GM12891 (cell line): ENCODE results near the gene PRMT9.

Source experiments
- DNase-seq: peaks from one replicate; pipeline ENCODE4 v3.0.0; 2011; ENCODE audit warnings: low spot score; ENCODE audit not compliant: insufficient read length
- FAIRE-seq: peaks from 2 replicates; lab custom pipeline; 2011; peaks lifted over from hg19 to GRCh38; lab: Jason Lieb, UNC
- PAX5 ChIP-seq: IDR thresholded peaks from 2 replicates; pipeline ENCODE4 v1.6.1; 2011; ENCODE audit warnings: low read length, moderate library complexity, mild to moderate bottlenecking; ENCODE audit not compliant: insufficient read depth, severe bottlenecking
- POLR2A ChIP-seq: IDR thresholded peaks from 2 replicates; pipeline ENCODE4 v1.6.1; 2011; ENCODE audit warnings: low read depth, low read length, control low read depth
- POLR2AphosphoS5 ChIP-seq: IDR thresholded peaks from 2 replicates; pipeline ENCODE4 v1.6.1; 2011; ENCODE audit warnings: low read depth, low read length, control low read depth
- POU2F2 ChIP-seq: IDR thresholded peaks from 2 replicates; pipeline ENCODE4 v1.6.1; 2011; ENCODE audit warnings: low read depth, mild to moderate bottlenecking, control low read depth, low read length, moderate library complexity
- SPI1 ChIP-seq: IDR thresholded peaks from 2 replicates; pipeline ENCODE4 v1.6.1; 2011; ENCODE audit warnings: low read depth, low read length, control low read depth
- TAF1 ChIP-seq: IDR thresholded peaks from 2 replicates; pipeline ENCODE4 v1.6.1; 2011; ENCODE audit warnings: low read depth, low read length, control low read depth

The PRMT9 gene

DNA sequence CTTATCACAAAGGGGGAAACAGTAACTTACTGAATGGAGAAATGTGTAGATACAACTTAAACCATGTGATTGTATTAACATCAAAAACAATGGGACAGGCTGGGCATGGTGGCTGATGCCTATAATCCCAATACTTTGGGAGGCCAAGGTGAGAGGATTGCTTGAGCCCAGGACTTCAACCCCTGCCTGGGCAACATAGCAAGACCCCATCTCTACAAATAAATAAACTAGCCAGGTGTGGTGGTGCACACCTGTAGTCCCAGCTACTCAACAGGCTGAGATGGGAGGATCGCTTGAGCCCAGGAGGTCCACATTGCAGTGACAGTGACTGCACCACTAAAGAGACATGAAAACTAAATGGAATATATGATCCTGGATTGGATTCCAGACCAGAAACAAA, 40.3 kb downstream of the PRMT9 start:
- DNase-seq (no peak), FAIRE-seq (no peak)
- TF ChIP-seq SPI1 (no peak), PAX5 (no peak), TAF1 (no peak), POU2F2 (no peak), POLR2A (no peak), POLR2AphosphoS5 (no peak)

DNA sequence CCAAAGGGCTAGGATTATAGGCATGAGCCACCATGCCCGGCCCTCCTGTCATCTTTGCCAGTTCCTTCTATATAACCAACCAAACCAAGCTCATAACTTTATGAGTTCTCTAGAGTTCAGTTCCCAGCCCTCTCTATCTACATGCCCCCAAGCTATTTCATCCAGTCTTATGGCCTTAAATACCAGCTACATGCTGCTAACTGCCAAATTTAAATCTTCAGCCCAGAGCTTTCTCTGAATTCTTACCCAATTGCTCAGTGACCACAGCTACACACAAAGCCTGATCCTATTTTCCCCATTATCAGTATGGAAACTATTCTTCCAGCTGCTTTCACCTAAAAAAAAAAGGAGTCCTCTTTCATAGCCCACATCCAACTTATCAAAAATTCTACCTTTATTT, 43.6 kb downstream of the PRMT9 start:
- TF ChIP-seq TAF1: no peak
- FAIRE-seq (no peak), DNase-seq (no peak)

DNA sequence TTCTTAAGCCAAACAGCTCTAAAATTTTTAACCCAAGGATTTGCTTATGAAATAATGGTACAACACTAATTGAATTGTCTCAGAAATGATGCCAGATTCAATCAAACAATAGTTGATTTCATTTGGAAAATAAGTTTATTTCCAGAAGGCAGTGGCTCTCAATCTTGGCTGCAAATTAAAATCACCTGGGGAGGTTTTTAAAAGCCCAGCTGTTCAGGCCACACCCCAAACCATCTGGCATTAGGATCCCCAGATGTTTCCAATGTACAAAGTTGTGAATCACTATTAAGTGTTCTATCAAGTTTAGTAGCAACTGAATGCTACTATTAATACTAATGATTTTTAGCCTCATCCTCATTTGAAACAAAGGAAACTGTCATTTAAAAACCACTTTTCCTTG, 44.6 kb downstream of the PRMT9 start:
- FAIRE-seq (no peak), DNase-seq (no peak)
- TF ChIP-seq TAF1: no peak

DNA sequence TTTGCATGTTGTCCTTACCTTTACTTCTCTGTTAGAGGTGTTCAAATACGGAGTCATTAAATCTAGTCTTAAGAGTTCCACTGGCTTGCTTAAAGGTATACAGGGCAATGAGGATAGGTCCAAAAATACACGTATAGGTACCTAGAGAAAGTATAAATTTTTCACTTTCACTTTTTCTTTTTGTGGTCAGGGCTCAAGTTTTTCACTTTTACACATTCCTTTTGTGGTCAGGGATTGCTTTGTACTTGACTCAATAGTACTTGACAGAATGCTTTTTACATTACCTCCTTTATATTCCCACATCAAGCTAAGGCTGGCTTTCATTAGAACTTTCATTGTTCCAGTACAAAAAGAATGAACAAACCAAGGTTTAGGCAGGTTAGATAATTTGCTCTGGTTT, 45.0 kb downstream of the PRMT9 start:
- no peak for FAIRE-seq
- TF ChIP-seq TAF1: no peak
- no peak for TF ChIP-seq POLR2AphosphoS5
- TF ChIP-seq POLR2A: no peak
- TF ChIP-seq POU2F2: no peak
- no peak for TF ChIP-seq PAX5
- no peak for TF ChIP-seq SPI1
- no peak for DNase-seq

DNA sequence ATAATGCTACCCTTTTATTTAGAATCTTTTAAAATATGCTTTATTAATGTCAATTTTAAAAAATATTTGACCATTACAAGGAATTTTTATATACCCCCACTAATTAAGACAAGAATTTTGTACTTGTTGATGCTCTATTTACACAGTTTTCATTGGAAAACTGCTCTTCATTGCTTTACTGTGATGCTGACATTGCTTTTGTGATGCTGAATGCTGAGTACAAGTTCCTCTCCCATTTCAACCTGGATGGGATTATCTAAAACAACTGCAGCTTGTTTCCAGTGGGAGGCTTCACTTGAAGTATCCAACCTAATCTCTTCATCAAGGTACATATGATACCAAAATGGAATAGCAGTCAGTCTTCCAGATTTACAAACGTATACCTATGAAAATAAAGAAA, 45.6 kb downstream of the PRMT9 start:
- FAIRE-seq (no peak), DNase-seq (no peak)
- no peak for TF ChIP-seq PAX5

DNA sequence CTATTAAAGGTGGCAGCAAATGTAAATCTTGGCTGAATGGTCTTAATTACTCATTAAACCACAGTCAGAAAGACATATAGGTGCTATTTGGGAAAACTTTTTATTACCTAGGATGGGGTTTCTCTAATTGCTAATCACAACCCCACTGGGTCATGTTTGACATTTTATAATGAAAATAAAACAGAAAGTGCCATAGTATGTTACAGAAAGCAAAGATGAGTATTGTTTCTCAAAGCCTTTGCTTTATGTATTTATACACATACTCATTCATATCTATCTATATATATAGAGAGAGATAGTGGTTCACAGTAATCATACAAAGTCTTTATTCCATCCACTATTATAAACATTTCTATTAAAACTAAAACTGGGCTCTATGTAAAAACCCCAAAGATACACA, 48.6 kb downstream of the PRMT9 start:
- TF ChIP-seq POLR2A (no peak), PAX5 (no peak)
- FAIRE-seq (no peak), DNase-seq (no peak)

DNA sequence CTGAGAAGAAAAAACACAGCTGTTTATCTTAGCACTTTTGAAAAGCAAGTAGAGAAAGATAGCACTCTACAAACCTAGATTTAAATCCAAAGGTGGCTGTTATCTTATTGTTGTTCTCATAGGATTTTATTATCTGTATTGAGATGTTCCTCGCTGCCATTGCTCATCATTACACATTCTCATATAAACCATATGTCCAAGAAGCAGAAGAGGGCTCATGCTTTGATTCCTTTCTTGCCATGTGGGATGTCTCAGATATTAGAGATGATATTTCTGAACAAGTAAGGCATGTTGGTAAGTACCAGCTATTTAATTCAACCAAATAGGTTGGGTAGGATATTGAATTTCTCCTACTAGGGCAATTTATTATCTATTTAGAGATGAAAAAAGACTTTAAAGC, 50.3 kb downstream of the PRMT9 start:
- no peak for DNase-seq
- TF ChIP-seq POLR2A: no peak
- TF ChIP-seq POLR2AphosphoS5: no peak
- TF ChIP-seq POU2F2: no peak
- no peak for TF ChIP-seq SPI1
- no peak for TF ChIP-seq TAF1
- no peak for TF ChIP-seq PAX5
- FAIRE-seq: no peak

DNA sequence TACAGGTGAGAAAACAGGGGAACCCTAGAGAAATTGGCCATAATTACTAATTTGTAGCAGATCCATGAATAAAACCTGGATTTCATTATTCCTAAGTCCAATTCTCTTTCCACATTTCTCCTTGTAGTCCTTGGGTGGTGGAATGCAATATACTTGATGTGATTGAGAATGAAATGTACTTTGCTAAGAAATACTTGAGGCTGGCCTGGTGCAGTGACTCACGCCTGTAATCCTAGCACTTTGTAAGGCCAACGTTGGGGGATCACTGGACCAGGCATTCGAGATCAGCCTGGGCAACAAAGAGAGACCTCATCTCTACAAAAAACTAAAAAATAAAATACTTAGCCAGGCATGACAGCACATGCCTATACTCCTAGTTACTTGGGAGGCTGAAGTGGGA, 50.9 kb downstream of the PRMT9 start:
- DNase-seq (no peak), FAIRE-seq (no peak)
- TF ChIP-seq POU2F2: no peak
- TF ChIP-seq TAF1: no peak
- TF ChIP-seq PAX5: no peak
- TF ChIP-seq SPI1: no peak
- TF ChIP-seq POLR2A: no peak
- no peak for TF ChIP-seq POLR2AphosphoS5

DNA sequence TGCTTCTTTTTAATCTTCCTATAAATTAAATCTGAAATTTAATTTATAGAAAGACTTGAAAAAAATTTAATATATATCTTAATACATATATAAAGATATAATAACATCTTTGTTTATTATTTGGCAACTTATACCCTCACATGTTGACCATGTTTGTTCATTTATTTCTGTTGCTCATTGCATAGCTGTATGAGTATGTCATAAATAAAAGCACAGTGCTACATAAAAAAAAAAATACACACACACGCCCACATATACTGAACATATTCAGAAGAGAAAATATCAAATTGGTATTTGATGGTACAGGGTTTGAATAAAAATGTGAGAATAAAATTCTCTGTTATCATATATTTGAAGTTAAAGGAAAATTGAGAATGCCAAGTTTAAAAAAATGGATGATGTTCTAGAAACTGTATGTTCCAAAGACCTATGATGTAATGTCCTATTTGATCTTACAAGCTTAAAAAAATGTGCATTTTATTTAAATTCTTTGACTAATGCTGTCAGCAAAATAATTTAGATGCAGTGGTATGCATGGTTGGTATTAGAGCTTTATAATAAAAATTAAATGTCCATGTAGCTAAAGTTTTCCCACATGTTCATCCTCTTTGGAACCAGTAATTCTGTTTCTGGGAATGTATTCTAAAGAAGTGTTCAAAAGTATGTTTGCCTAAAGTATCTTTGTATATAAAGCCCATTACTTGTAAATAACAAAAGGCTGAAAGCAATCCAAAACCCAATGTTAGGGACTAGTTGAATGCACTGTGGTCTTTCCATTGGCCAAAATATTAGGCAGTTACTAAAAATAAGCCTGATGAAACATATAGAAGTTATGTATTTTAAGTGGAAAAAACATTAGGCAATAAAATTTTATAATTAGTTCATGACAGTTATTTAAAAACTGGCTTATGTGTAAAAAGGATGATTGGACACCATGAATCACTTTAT, 53.9 kb downstream of the PRMT9 start:
- no peak for DNase-seq
- TF ChIP-seq TAF1 (no peak), POU2F2 (no peak), PAX5 (no peak), POLR2A (no peak), SPI1 (no peak), POLR2AphosphoS5 (no peak)
- FAIRE-seq: no peak

DNA sequence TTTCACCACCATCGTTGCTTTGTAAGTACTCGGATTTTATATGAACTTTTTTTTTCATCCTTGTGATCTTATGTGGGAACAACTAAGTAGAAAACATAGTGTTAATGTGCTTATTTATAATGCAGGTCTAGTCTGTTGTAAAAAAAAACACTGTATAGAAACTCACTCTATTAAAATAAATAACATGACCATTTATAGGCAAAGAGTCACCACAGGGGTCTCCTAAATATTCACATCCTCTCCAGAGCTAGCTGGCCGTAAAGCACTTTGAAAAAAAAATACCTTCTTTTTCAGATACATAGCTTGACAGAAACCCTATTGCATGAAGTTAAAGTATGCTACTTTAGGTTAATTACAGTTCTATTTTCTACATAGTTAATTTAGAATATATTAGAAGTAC, 55.5 kb downstream of the PRMT9 start:
- DNase-seq: no peak
- no peak for FAIRE-seq
- TF ChIP-seq TAF1 (no peak), POLR2AphosphoS5 (no peak), SPI1 (no peak), PAX5 (no peak), POU2F2 (no peak), POLR2A (no peak)

DNA sequence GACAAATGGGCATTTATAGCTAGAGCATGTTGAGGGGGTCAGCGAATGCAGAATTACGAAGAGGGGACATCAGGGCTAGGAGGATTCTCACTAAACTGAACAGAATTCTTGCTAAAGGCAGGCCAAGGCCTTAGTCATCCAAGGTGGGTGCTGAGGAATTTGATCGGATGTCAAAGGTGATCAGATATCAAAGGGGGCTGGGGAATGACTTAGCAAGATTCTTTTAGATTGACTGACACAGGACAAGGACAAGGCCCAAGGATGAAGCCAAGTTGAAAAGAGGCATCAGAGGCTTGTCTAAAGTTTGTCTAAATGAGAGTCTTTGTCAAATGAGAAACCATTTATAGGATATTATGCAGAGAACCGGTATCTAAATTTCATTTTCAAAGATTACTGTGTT, 57.1 kb downstream of the PRMT9 start:
- DNase-seq (no peak), FAIRE-seq (no peak)
- TF ChIP-seq SPI1 (no peak), PAX5 (no peak), TAF1 (no peak), POU2F2 (no peak), POLR2A (no peak), POLR2AphosphoS5 (no peak)
